PC-3 (cell line): ENCODE results near the gene LRRC74A.

ENCODE experiments used
- EZH2 ChIP-seq: fragments of 300-600 bp; sonication (generic); IDR thresholded peaks from one replicate; pipeline ENCODE4 v1.6.1; 2017; ENCODE audit warnings: antibody characterized with exemption, mild to moderate bottlenecking, low read length; ENCODE audit not compliant: unreplicated experiment
- EZH2phosphoT487 ChIP-seq: fragments of 300-600 bp; sonication (generic); IDR thresholded peaks from 2 replicates; pipeline ENCODE4 v1.6.1; 2018; ENCODE audit warnings: mild to moderate bottlenecking, antibody characterized with exemption, low read length, borderline replicate concordance
- TF ChIP-seq, protein P1 (sequence below): fragments of 300-600 bp; sonication (generic); conservative IDR thresholded peaks from 2 replicates; pipeline ENCODE4 v1.5.1; 2017; ENCODE audit warnings: antibody characterized with exemption, low read depth, mild to moderate bottlenecking, low read length

DNA sequence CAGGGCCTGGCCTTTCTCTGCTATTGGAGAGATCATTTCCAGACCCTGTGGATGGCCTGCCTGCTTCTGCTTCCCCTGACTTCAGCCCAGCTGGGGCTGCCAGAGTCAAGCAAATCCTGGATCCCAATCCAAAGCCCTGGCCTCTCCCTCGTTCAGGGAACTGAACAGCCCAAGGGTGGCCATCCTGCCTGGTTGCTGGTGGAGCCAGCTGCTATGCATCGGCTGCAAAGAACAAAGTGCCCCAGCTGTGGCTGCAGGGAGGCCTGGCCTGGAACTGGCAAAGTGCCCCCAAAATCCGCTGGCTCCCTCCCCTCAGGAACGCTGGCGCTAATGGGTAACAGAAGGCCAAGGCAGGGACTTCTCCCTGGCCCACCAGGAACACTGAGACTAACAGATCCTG is 56.4 kb downstream of the LRRC74A start:
- TF ChIP-seq, protein P1, sequence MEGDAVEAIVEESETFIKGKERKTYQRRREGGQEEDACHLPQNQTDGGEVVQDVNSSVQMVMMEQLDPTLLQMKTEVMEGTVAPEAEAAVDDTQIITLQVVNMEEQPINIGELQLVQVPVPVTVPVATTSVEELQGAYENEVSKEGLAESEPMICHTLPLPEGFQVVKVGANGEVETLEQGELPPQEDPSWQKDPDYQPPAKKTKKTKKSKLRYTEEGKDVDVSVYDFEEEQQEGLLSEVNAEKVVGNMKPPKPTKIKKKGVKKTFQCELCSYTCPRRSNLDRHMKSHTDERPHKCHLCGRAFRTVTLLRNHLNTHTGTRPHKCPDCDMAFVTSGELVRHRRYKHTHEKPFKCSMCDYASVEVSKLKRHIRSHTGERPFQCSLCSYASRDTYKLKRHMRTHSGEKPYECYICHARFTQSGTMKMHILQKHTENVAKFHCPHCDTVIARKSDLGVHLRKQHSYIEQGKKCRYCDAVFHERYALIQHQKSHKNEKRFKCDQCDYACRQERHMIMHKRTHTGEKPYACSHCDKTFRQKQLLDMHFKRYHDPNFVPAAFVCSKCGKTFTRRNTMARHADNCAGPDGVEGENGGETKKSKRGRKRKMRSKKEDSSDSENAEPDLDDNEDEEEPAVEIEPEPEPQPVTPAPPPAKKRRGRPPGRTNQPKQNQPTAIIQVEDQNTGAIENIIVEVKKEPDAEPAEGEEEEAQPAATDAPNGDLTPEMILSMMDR: no peak
- TF ChIP-seq EZH2phosphoT487 (no peak), EZH2 (no peak)
